WERI-Rb-1 (cell line): ENCODE results near the gene METTL26.
"Not testable (repeated sequence)": the region's sequence is repeated elsewhere in the genome, so short reads cannot be mapped to it uniquely, and the experiment has no call there.

Source experiments
- DNase-seq: peaks from one replicate; pipeline ENCODE4 v3.0.0-alpha.2; 2020
- H3K27ac ChIP-seq: fragments of 250-450 bp; sonication (Bioruptor Pico); 2 replicates; pipeline ENCODE4 v1.5.1; 2020; ENCODE audit warnings: mild to moderate bottlenecking, moderate library complexity
- H3K27me3 ChIP-seq: fragments of 250-450 bp; sonication (Bioruptor Pico); 2 replicates; pipeline ENCODE4 v1.5.1; 2021; ENCODE audit warnings: mild to moderate bottlenecking, low read depth, moderate library complexity; ENCODE audit not compliant: insufficient read depth, severe bottlenecking
- H3K36me3 ChIP-seq: fragments of 250-450 bp; sonication (Bioruptor Pico); 2 replicates; pipeline ENCODE4 v1.5.1; 2020; ENCODE audit warnings: mild to moderate bottlenecking, moderate library complexity
- H3K4me3 ChIP-seq: 2 replicates; pipeline ENCODE4 v1.5.1; 2011; ENCODE audit warnings: low read depth, mild to moderate bottlenecking, control low read depth, low read length
- H3K9me3 ChIP-seq: fragments of 250-450 bp; sonication (Bioruptor Pico); 2 replicates; pipeline ENCODE4 v1.5.1; 2021; ENCODE audit warnings: mild to moderate bottlenecking, moderate library complexity; ENCODE audit not compliant: severe bottlenecking
- CTCF ChIP-seq: IDR thresholded peaks from 2 replicates; pipeline ENCODE4 v1.5.1; 2011; ENCODE audit warnings: low read depth, mild to moderate bottlenecking, control low read depth, inconsistent platforms, low read length

METTL26 gene

DNA sequence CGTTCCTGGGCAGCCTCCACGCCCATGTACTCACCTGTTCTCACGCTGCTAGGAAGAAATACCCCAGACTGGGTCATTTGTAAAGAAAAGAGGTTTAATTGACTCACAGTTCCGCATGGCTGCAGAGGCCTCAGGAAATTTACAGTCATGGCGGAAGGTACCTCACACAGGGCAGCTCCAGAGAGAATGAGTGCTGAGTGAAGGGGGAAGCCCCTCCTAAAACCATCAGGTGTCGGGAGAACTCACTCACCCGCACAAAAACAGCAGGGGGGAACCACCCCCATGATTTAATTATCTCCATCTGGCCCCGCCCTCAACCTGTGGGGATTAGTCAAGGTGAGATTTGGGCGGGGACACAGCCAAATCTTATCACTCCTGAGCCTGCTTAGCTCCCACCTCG is 28.1 kb downstream of the METTL26 start:
- peaks cover 20% of the 10 kb centered on the region for H3K36me3 ChIP-seq
- no peak overlapping the region for H3K4me3 ChIP-seq
- no peaks in the 10 kb centered on the region for H3K27me3 ChIP-seq
- TF ChIP-seq CTCF = no peak
- peaks cover 17% of the 10 kb centered on the region for H3K9me3 ChIP-seq
- no peak for DNase-seq
- peak overlapping the region; percentile 39; the same call in 1 of the 2 replicates for H3K27ac ChIP-seq

- no peak for TF ChIP-seq CTCF
- peak; percentile 94 for DNase-seq
- no peaks in the 10 kb centered on the region for H3K27me3 ChIP-seq
- H3K4me3 ChIP-seq = no peak overlapping the region; the same call in 1 of the 2 replicates
- peak overlapping the region; percentile 82 for H3K27ac ChIP-seq
- H3K36me3 ChIP-seq = peaks cover 22% of the 10 kb centered on the region
- H3K9me3 ChIP-seq = peaks cover 22% of the 10 kb centered on the region
Observed at GRCh38 chr16:606656-607307, 29.3 kb downstream of the METTL26 start.

- H3K9me3 ChIP-seq = peaks cover 22% of the 10 kb centered on the region
- H3K27me3 ChIP-seq = no peaks in the 10 kb centered on the region
- H3K27ac ChIP-seq = no peak overlapping the region
- H3K36me3 ChIP-seq = peaks cover 40% of the 10 kb centered on the region
- TF ChIP-seq CTCF = no peak
- no peak overlapping the region for H3K4me3 ChIP-seq
- no peak for DNase-seq
Observed at GRCh38 chr16:603933-604332, 32.2 kb downstream of the METTL26 start.

- TF ChIP-seq CTCF = peak; percentile 57
- Histone ChIP-seq H3K27ac (0 out of 2 replicates have a peak overlapping the region, but pooled peaks have one; percentile 22), H3K4me3 (no peak overlapping the region), H3K27me3 (no peaks in the 10 kb centered on the region), H3K9me3 (peaks cover 22% of the 10 kb centered on the region), H3K36me3 (peaks cover 54% of the 10 kb centered on the region)
- peak; percentile 50 for DNase-seq
Observed at GRCh38 chr16:600781-601180, 35.3 kb downstream of the METTL26 start.

DNA sequence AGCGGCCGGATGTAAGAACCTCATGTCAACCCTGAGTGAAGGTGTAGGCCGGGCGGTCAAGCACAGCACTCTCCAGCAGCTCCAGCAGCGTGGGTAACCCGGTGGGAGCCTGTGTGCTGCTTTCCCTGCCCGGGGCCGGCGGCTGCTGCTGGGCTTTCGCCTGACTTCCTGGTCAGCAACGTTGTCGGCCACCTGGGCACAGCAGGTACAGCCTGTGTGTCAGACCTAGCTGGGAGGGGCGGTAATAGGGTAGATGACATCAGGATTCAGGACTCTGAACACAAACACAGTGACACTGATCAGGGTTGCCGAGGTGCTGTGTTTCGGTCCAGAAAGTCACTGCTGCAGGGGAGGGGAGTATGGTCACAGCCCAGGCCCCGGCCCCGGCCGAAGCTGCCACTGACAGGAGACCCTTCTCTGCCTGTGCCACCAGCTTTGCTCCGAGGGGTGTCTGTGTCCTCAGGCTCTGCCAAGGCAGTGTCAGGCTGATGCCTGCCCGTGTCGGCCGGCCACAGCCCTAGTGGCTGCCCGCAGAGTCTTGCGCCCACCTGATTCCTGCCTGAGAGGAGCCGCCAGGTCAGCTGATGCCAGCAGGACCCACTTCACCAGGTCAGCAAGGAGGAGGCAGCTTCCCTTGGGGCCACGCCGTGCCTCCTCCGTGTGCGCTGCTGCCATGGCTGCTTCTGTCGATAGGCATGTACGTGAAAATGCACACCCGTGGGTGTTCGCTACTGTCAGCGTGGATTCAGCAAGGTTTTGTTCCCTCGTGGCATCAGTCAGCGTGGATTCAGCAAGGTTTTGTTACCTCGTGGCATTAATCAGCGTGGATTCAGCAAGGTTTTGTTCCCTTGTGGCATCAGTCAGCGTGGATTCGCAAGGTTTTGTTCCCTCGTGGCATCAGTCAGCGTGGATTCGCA is 37.0 kb downstream of the METTL26 start:
- no peak for DNase-seq
- TF ChIP-seq CTCF = no peak
- Histone ChIP-seq H3K9me3 (peaks cover 11% of the 10 kb centered on the region), H3K36me3 (peaks cover 46% of the 10 kb centered on the region), H3K27ac (no peak overlapping the region), H3K27me3 (no peaks in the 10 kb centered on the region), H3K4me3 (no peak overlapping the region)

- H3K36me3 ChIP-seq = peaks cover 48% of the 10 kb centered on the region
- not testable (repeated sequence) for H3K27ac ChIP-seq, DNase-seq, H3K9me3 ChIP-seq, H3K4me3 ChIP-seq, H3K27me3 ChIP-seq
Observed at GRCh38 chr16:597655-598054, 38.5 kb downstream of the METTL26 start.
